HCT116 (cell line): ENCODE measurements around the gene HS6ST1.

Experiments
- CBX3 ChIP-seq: IDR thresholded peaks from 2 replicates; pipeline ENCODE4 v1.6.1; 2012; ENCODE audit warnings: low read depth
- CEBPB ChIP-seq: IDR thresholded peaks from 2 replicates; pipeline ENCODE4 v1.6.1; 2012; ENCODE audit warnings: low read depth
- ELF1 ChIP-seq: IDR thresholded peaks from 2 replicates; pipeline ENCODE4 v1.6.1; 2012; ENCODE audit warnings: low read depth, borderline replicate concordance
- POLR2AphosphoS5 ChIP-seq: IDR thresholded peaks from 2 replicates; pipeline ENCODE4 v1.6.1; 2011; ENCODE audit warnings: mild to moderate bottlenecking, low read depth, low read length, moderate library complexity
- RAD21 ChIP-seq: IDR thresholded peaks from 2 replicates; pipeline ENCODE4 v1.6.1; 2012; ENCODE audit warnings: low read depth, mild to moderate bottlenecking
- SP1 ChIP-seq: IDR thresholded peaks from 2 replicates; pipeline ENCODE4 v1.6.1; 2012; ENCODE audit warnings: low read depth
- ZNF274 ChIP-seq: fragments of 200-500 bp; sonication (Bioruptor generic); IDR thresholded peaks from 2 replicates; pipeline ENCODE4 v1.6.1; 2014; ENCODE audit warnings: mild to moderate bottlenecking, low read depth, low read length, inconsistent platforms
- TF ChIP-seq, protein P1 (sequence below), 3 experiments: fragments of 200-600 bp in 1 of 3; sonication (generic) in 1 of 3; IDR thresholded peaks in 2 of 3; conservative IDR thresholded peaks in 1 of 3; 2 replicates each; pipeline ENCODE4 v1.5.1; 2012 to 2017; ENCODE audit warnings: low read depth in 2 of 3, low read length in 2 of 3, antibody characterized with exemption in 1 of 3, borderline replicate concordance in 1 of 3, control low read depth in 1 of 3, mild to moderate bottlenecking in 1 of 3, mixed read lengths in 1 of 3, mixed run types in 1 of 3, moderate library complexity in 1 of 3; ENCODE audit not compliant: insufficient read depth in 1 of 3
- TF ChIP-seq, protein P2 (sequence below): IDR thresholded peaks from 2 replicates; pipeline ENCODE4 v1.6.1; 2012

DNA sequence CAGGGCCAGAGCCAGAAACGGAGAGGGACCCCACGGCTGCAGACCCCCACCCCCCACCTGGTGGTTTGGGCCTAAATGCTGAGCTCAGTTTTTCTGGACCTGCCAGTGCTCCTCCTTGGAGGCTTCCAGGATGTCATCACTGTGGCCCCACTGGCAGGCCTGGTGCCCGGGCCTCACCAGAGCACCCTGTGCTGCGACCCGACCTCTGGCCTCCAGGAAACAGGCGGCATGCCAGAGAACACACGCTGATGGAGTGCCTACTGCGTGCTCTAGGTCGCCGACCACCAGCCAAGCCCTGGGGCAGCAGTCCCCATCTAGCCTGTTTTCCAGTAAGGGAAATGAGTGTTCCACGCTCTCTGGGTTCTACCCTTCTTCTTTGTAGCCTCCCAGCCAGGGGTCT lies 33.8 kb downstream of the HS6ST1 start:
- TF ChIP-seq, protein P1, sequence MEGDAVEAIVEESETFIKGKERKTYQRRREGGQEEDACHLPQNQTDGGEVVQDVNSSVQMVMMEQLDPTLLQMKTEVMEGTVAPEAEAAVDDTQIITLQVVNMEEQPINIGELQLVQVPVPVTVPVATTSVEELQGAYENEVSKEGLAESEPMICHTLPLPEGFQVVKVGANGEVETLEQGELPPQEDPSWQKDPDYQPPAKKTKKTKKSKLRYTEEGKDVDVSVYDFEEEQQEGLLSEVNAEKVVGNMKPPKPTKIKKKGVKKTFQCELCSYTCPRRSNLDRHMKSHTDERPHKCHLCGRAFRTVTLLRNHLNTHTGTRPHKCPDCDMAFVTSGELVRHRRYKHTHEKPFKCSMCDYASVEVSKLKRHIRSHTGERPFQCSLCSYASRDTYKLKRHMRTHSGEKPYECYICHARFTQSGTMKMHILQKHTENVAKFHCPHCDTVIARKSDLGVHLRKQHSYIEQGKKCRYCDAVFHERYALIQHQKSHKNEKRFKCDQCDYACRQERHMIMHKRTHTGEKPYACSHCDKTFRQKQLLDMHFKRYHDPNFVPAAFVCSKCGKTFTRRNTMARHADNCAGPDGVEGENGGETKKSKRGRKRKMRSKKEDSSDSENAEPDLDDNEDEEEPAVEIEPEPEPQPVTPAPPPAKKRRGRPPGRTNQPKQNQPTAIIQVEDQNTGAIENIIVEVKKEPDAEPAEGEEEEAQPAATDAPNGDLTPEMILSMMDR (IDR thresholded peaks at IDR 0.05 in 2 of 3, conservative IDR thresholded peaks at IDR 0.05 in 1 of 3; ENCODE audit: borderline replicate concordance in 1 of 3, insufficient read depth in 1 of 3, low read depth in 2 of 3, low read length in 2 of 3) = no peak
- TF ChIP-seq CEBPB = no peak
- no peak for TF ChIP-seq RAD21
- no peak for TF ChIP-seq POLR2AphosphoS5
- no peak for TF ChIP-seq ELF1
- TF ChIP-seq CBX3 = no peak
- TF ChIP-seq, protein P2, sequence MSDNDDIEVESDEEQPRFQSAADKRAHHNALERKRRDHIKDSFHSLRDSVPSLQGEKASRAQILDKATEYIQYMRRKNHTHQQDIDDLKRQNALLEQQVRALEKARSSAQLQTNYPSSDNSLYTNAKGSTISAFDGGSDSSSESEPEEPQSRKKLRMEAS = no peak
- TF ChIP-seq ZNF274 = no peak
- no peak for TF ChIP-seq SP1
